SK-N-SH (cell line): ENCODE measurements around the gene CREB5. TPM values are rescaled to one million over a fixed set of nuclear protein-coding genes. Genes with fewer than 3 reads are reported as not detected.

ENCODE experiments used
- CTCF ChIA-PET: fragments of 300-600, 350-600 bp; formaldehyde crosslinking; extraction: SDS; loops from one replicate; lab custom pipeline; 2021; lab: Yijun Ruan, JAX
- POLR2A ChIA-PET: fragments of 350-600 bp; sonication (Branson Sonifier 250); formaldehyde crosslinking; extraction: SDS; loops from one replicate; lab custom pipeline; 2020; ENCODE audit warnings: antibody characterized with exemption, inconsistent platforms; lab: Yijun Ruan, JAX
- DNase-seq: peaks from one replicate; pipeline ENCODE4 v3.0.0; 2012
- H2AFZ ChIP-seq: fragments of 200-600 bp; sonication (generic); 2 replicates; pipeline ENCODE4 v1.8.1; 2016; ENCODE audit warnings: antibody characterized with exemption, mild to moderate bottlenecking, low read depth
- H3F3A ChIP-seq: fragments of 200-600 bp; sonication (generic); replicated peaks from 2 replicates; pipeline ENCODE3; 2016; ENCODE audit warnings: antibody characterized with exemption, mild to moderate bottlenecking; ENCODE audit not compliant: insufficient read depth
- H3K27ac ChIP-seq, 2 experiments: fragments of 200-500 bp in 1 of 2; fragments of 200-600 bp in 1 of 2; sonication (Bioruptor generic) in 1 of 2; sonication (generic), shearing (Covaris generic) in 1 of 2; 2 replicates each; pipeline versions ENCODE4 v1.5.1 to v1.6.1; 2014 to 2016; ENCODE audit warnings: low read depth in 2 of 2, inconsistent platforms in 1 of 2, low read length in 1 of 2, mild to moderate bottlenecking in 1 of 2, mixed read lengths in 1 of 2
- H3K27me3 ChIP-seq: fragments of 200-600 bp; sonication (generic), shearing (Covaris generic); 2 replicates; pipeline ENCODE4 v1.6.1; 2016; ENCODE audit warnings: mixed run types; ENCODE audit not compliant: insufficient read depth
- H3K36me3 ChIP-seq, 2 experiments: fragments of 200-500 bp in 1 of 2; fragments of 200-600 bp in 1 of 2; sonication (Bioruptor generic) in 1 of 2; sonication (generic) in 1 of 2; replicated peaks in 1 of 2; 2 replicates each; pipeline versions ENCODE3 to v1.5.1; 2014 to 2016; ENCODE audit warnings: low read length in 1 of 2, mild to moderate bottlenecking in 1 of 2; ENCODE audit not compliant: insufficient read depth in 2 of 2, control insufficient read depth in 1 of 2
- H3K4me1 ChIP-seq, 2 experiments: fragments of 200-500 bp in 1 of 2; fragments of 200-600 bp in 1 of 2; sonication (Bioruptor generic) in 1 of 2; sonication (generic), shearing (Covaris generic) in 1 of 2; 2 replicates each; pipeline versions ENCODE4 v1.5.1 to v1.6.1; 2014 to 2016; ENCODE audit warnings: low read depth in 1 of 2, low read length in 1 of 2, mixed run types in 1 of 2; ENCODE audit not compliant: insufficient read depth in 2 of 2, control insufficient read depth in 1 of 2
- H3K4me2 ChIP-seq: fragments of 200-600 bp; sonication (generic), shearing (Covaris generic); 2 replicates; pipeline ENCODE4 v1.6.1; 2017; ENCODE audit warnings: mixed run types
- H3K4me3 ChIP-seq, 2 experiments: fragments of 200-500 bp in 1 of 2; fragments of 200-600 bp in 1 of 2; sonication (Bioruptor generic) in 1 of 2; sonication (generic), shearing (Covaris generic) in 1 of 2; 2 replicates each; pipeline versions ENCODE4 v1.5.1 to v1.8.1; 2014 to 2016; ENCODE audit warnings: low read depth in 2 of 2, inconsistent platforms in 1 of 2, low read length in 1 of 2, mild to moderate bottlenecking in 1 of 2, mixed read lengths in 1 of 2, moderate library complexity in 1 of 2
- H3K79me2 ChIP-seq: fragments of 200-600 bp; sonication (generic); 2 replicates; pipeline ENCODE4 v1.8.1; 2017; ENCODE audit warnings: mild to moderate bottlenecking; ENCODE audit not compliant: insufficient read depth
- H3K9ac ChIP-seq: fragments of 200-600 bp; sonication (generic); 2 replicates; pipeline ENCODE4 v1.6.1; 2017; ENCODE audit warnings: mixed run types
- H3K9me2 ChIP-seq: fragments of 200-600 bp; sonication (generic); 2 replicates; pipeline ENCODE4 v1.6.1; 2017; ENCODE audit warnings: mixed run types
- H3K9me3 ChIP-seq: fragments of 200-600 bp; sonication (generic); 2 replicates; pipeline ENCODE4 v1.6.1; 2017; ENCODE audit warnings: mixed run types, mild to moderate bottlenecking, moderate library complexity
- H4K20me1 ChIP-seq: fragments of 200-600 bp; sonication (generic); 2 replicates; pipeline ENCODE4 v1.6.1; 2017; ENCODE audit warnings: mild to moderate bottlenecking, mixed run types; ENCODE audit not compliant: insufficient read depth
- ELF1 ChIP-seq: IDR thresholded peaks from 2 replicates; pipeline ENCODE4 v1.4.0; 2012
- EP300 ChIP-seq, 2 experiments: IDR thresholded peaks; 2 replicates each; pipeline versions ENCODE4 v1.4.0 to v1.6.1; 2012; ENCODE audit warnings: borderline replicate concordance in 1 of 2, low read depth in 1 of 2, low read length in 1 of 2
- EZH2phosphoT487 ChIP-seq: fragments of 200-600 bp; sonication (generic); IDR thresholded peaks from 2 replicates; pipeline ENCODE4 v1.6.1; 2017; ENCODE audit warnings: low read depth, mixed run types, mild to moderate bottlenecking, antibody characterized with exemption, moderate library complexity, borderline replicate concordance
- FOSL2 ChIP-seq: IDR thresholded peaks from 2 replicates; pipeline ENCODE4 v1.4.0; 2012; ENCODE audit warnings: low read depth, mild to moderate bottlenecking, moderate library complexity, borderline replicate concordance
- FOXJ3 ChIP-seq: sonication (generic); formaldehyde crosslinking; IDR thresholded peaks from 2 replicates; pipeline ENCODE4 v1.5.1; 2020; ENCODE audit warnings: mild to moderate bottlenecking, missing genetic modification reagents
- GABPA ChIP-seq: IDR thresholded peaks from 2 replicates; pipeline ENCODE4 v1.4.0; 2012; ENCODE audit warnings: low read depth, mild to moderate bottlenecking
- IRF3 ChIP-seq: fragments of 150-350 bp; IDR thresholded peaks from 2 replicates; pipeline ENCODE4 v1.6.1; 2016; ENCODE audit warnings: mild to moderate bottlenecking, low read depth, low read length
- JUND ChIP-seq: IDR thresholded peaks from 2 replicates; pipeline ENCODE4 v1.4.0; 2012
- MXI1 ChIP-seq: IDR thresholded peaks from 2 replicates; pipeline ENCODE4 v1.6.1; 2012; ENCODE audit warnings: mild to moderate bottlenecking, low read depth, low read length, improper control_type of control experiment
- PBX3 ChIP-seq: IDR thresholded peaks from 2 replicates; pipeline ENCODE4; 2012
- POLR2AphosphoS5 ChIP-seq: IDR thresholded peaks from 2 replicates; pipeline ENCODE4 v1.6.1; 2012; ENCODE audit warnings: low read depth, low read length
- RCOR1 ChIP-seq: fragments of 150-350 bp; IDR thresholded peaks from 2 replicates; pipeline ENCODE4 v1.6.1; 2017; ENCODE audit warnings: antibody characterized with exemption, low read length
- RFX5 ChIP-seq: IDR thresholded peaks from 2 replicates; pipeline ENCODE4 v1.6.1; 2012; ENCODE audit warnings: mild to moderate bottlenecking, improper control_type of control experiment, low read length
- RXRA ChIP-seq: IDR thresholded peaks from 2 replicates; pipeline ENCODE4 v1.4.0; 2012; ENCODE audit warnings: low read depth, mild to moderate bottlenecking, borderline replicate concordance
- TAF1 ChIP-seq: IDR thresholded peaks from 2 replicates; pipeline ENCODE4 v1.6.1; 2012; ENCODE audit warnings: low read depth, mild to moderate bottlenecking, low read length, moderate library complexity, borderline replicate concordance
- TEAD4 ChIP-seq: IDR thresholded peaks from 2 replicates; pipeline ENCODE4 v1.4.0; 2012; ENCODE audit warnings: mild to moderate bottlenecking, borderline replicate concordance; ENCODE audit not compliant: insufficient read depth
- WGBS: methylation state at CpG from one replicate; pipeline ENCODE4 v1.1.6; 2017; ENCODE audit warnings: low lambda C conversion rate; 5-methylcytosine and 5-hydroxymethylcytosine counted together
- polyA plus RNA-seq, 3 experiments: library from polyadenylated mRNA; depleted of rRNA; stranded (reverse); fragments of >200 nt; gene quantifications; 2 replicates each; pipeline ENCODE4 v1.2.3, GENCODE V29; 2012
- TF ChIP-seq, protein P1 (sequence below): IDR thresholded peaks from 2 replicates; pipeline ENCODE4 v1.4.0; 2012; ENCODE audit warnings: low read depth
- TF ChIP-seq, protein P2 (sequence below): IDR thresholded peaks from 2 replicates; pipeline ENCODE4 v1.4.0; 2012; ENCODE audit warnings: low read depth, borderline replicate concordance

CREB5 gene
- polyA plus RNA-seq, 1 of the 3 experiments (the other 2 are of a cell fraction): 19.3 TPM

GRCh38 chr7:28507525-28508282 is 95.4 kb downstream of the CREB5 start:
- Histone ChIP-seq H3K36me3 (no peaks in the 10 kb centered on the region), H3K27me3 (no peaks in the 10 kb centered on the region), H3K4me3 (no peak overlapping the region), H4K20me1 (no peaks in the 10 kb centered on the region), H3K4me1 (peaks cover 0 to 3% of the 10 kb centered on the region in 2 experiments; a peak in 1 of 4 replicates), H3F3A (no peaks in the 10 kb centered on the region), H3K27ac (no peak overlapping the region), H3K9me3 (no peaks in the 10 kb centered on the region), H3K79me2 (no peaks in the 10 kb centered on the region), H3K4me2 (no peak overlapping the region), H3K9me2 (no peaks in the 10 kb centered on the region), H2AFZ (no peak overlapping the region), H3K9ac (no peak overlapping the region)
- DNase-seq: no peak
- 60% methylated on average over 11 of the region's 11 CpGs for WGBS
- CTCF ChIA-PET: interaction anchor here (1.3 to 1.5 kb wide), 3 partner anchors 9 to 10 kb away, joined by 3 to 5 read pairs (median 4); no protein-coding TSS in a partner anchor
- POLR2A ChIA-PET: no interaction called here
- TF ChIP-seq MXI1: no peak
- TF ChIP-seq TEAD4: no peak
- TF ChIP-seq RCOR1: no peak
- TF ChIP-seq JUND: no peak
- TF ChIP-seq POLR2AphosphoS5: no peak
- TF ChIP-seq, protein P1, sequence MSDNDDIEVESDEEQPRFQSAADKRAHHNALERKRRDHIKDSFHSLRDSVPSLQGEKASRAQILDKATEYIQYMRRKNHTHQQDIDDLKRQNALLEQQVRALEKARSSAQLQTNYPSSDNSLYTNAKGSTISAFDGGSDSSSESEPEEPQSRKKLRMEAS: no peak
- TF ChIP-seq RXRA: no peak
- TF ChIP-seq, protein P2, sequence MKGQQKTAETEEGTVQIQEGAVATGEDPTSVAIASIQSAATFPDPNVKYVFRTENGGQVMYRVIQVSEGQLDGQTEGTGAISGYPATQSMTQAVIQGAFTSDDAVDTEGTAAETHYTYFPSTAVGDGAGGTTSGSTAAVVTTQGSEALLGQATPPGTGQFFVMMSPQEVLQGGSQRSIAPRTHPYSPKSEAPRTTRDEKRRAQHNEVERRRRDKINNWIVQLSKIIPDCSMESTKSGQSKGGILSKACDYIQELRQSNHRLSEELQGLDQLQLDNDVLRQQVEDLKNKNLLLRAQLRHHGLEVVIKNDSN: no peak
- no peak for TF ChIP-seq IRF3
- no peak for TF ChIP-seq EZH2phosphoT487
- TF ChIP-seq GABPA: no peak
- no peak for TF ChIP-seq FOXJ3 (CRISPR knock-in tag)
- no peak for TF ChIP-seq RFX5
- no peak for TF ChIP-seq ELF1
- no peak for TF ChIP-seq PBX3
- TF ChIP-seq EP300 (IDR thresholded peaks at IDR 0.05; ENCODE audit: borderline replicate concordance in 1 of 2, low read depth in 1 of 2, low read length in 1 of 2): no peak
- no peak for TF ChIP-seq FOSL2
- TF ChIP-seq TAF1: no peak
